Activated CD8-positive, alpha-beta T cell treated with anti-CD3 and anti-CD28 coated beads for 36 hours (primary cell): Measurements from ENCODE around the gene NUDC. TPM values are rescaled to one million over a fixed set of nuclear protein-coding genes. Genes with fewer than 3 reads are reported as not detected.

Source experiments
- ATAC-seq: fragments of 200-7000 bp; cut with Tn5 transposase; one replicate; pipeline ENCODE4 v1.10.0; 2021; ENCODE audit warnings: mild to moderate bottlenecking, moderate library complexity
- CTCF ChIA-PET: fragments of 350-600 bp; sonication (Branson Sonifier 250); formaldehyde crosslinking; loops from one replicate; lab custom pipeline; 2021; ENCODE audit warnings: antibody characterized with exemption; lab: Charles Lee
- POLR2A ChIA-PET: fragments of 350-600 bp; sonication (Branson Sonifier 250); formaldehyde crosslinking; loops from one replicate; lab custom pipeline; 2021; ENCODE audit warnings: antibody characterized with exemption; lab: Charles Lee
- DNase-seq: peaks from one replicate; pipeline ENCODE4 v3.0.0-alpha.2; 2020
- H3K27ac Mint-ChIP-seq: one replicate; pipeline ENCODE4 v1.8.0; 2021; ENCODE audit warnings: mild to moderate bottlenecking, mixed read lengths
- H3K27me3 Mint-ChIP-seq: one replicate; pipeline ENCODE4 v1.8.0; 2021; ENCODE audit warnings: mixed read lengths
- H3K36me3 Mint-ChIP-seq: one replicate; pipeline ENCODE4 v1.8.0; 2021; ENCODE audit warnings: low read depth, mixed read lengths
- H3K4me1 Mint-ChIP-seq: one replicate; pipeline ENCODE4 v1.8.0; 2021; ENCODE audit warnings: low read depth, mixed read lengths
- H3K4me3 Mint-ChIP-seq: one replicate; pipeline ENCODE4 v1.8.0; 2021; ENCODE audit warnings: mild to moderate bottlenecking, moderate library complexity, mixed read lengths
- H3K9me3 Mint-ChIP-seq: one replicate; pipeline ENCODE4 v1.8.0; 2021; ENCODE audit warnings: mixed read lengths
- CTCF ChIP-seq: fragments of 200-600 bp; IDR thresholded peaks from one replicate; pipeline ENCODE4 v1.8.0; 2022; ENCODE audit warnings: antibody characterized with exemption, mild to moderate bottlenecking
- intact Hi-C: fragments of 100-400 bp; cut with micrococcal nuclease; formaldehyde crosslinking; loops from one replicate; pipeline ENCODE4 v1.10.0; 2022
- total RNA-seq, 2 experiments: library from RNA; stranded (reverse); gene quantifications; one replicate each; pipeline ENCODE4 v1.2.3, GENCODE V29; 2021

Gene NUDC
- total RNA-seq, 2 experiments from 2014 or later: 97.0 to 103 TPM

- intact Hi-C loops: no loop called here
- ChIA-PET POLR2A (interaction anchor here (1.2 kb wide), 1 partner anchor 25 kb away, joined by 3 read pairs; the partner anchor contains the start of gene GPN2), CTCF (no interaction called here)
- H3K4me1 Mint-ChIP-seq: peaks cover 3% of the 10 kb centered on the region
- ATAC-seq (no peak), DNase-seq (no peak)
- H3K36me3 Mint-ChIP-seq: no peaks in the 10 kb centered on the region
- H3K9me3 Mint-ChIP-seq: no peaks in the 10 kb centered on the region
- TF ChIP-seq CTCF: no peak
- no peak overlapping the region for H3K27ac Mint-ChIP-seq
- H3K4me3 Mint-ChIP-seq: no peak overlapping the region
- no peaks in the 10 kb centered on the region for H3K27me3 Mint-ChIP-seq
These were observed 6.2 kb upstream of the NUDC start for GRCh38 chr1:26915204-26915842.

GRCh38 chr1:26921126-26921539, 410 bp upstream of the NUDC start:
- ChIA-PET POLR2A (interaction anchor here (1.2 to 3.3 kb wide), 4 partner anchors 8 to 56 kb away, joined by 4 to 31 read pairs (median 8); partner anchors contain the start of genes GPATCH3 and GPN2), CTCF (interaction anchor here (0.6 to 1.3 kb wide), 7 partner anchors 31 to 125 kb away, joined by 3 to 6 read pairs (median 3); partner anchors contain the start of gene GPN2)
- Mint-ChIP-seq H3K36me3 (peaks cover 26% of the 10 kb centered on the region), H3K27me3 (no peaks in the 10 kb centered on the region), H3K4me3 (peak overlapping the region; percentile 93), H3K4me1 (peaks cover 37% of the 10 kb centered on the region), H3K9me3 (no peaks in the 10 kb centered on the region), H3K27ac (peak overlapping the region; percentile 98)
- ATAC-seq (peak; percentile 68), DNase-seq (no peak)
- no peak for TF ChIP-seq CTCF
- intact Hi-C loops: no loop called here

GRCh38 chr1:26922431-26922729, 837 bp downstream of the NUDC start:
- ChIA-PET POLR2A (interaction anchor here (1.0 to 3.3 kb wide), 4 partner anchors 14 to 168 kb away, joined by 3 to 31 read pairs (median 4); partner anchors contain the start of gene GPATCH3), CTCF (interaction anchor here (1.2 kb wide), 1 partner anchor 124 kb away, joined by 6 read pairs; no protein-coding TSS in a partner anchor)
- peak overlapping the region; percentile 93 for H3K4me3 Mint-ChIP-seq
- no peaks in the 10 kb centered on the region for H3K27me3 Mint-ChIP-seq
- intact Hi-C loops: no loop called here
- no peak for TF ChIP-seq CTCF
- no peaks in the 10 kb centered on the region for H3K9me3 Mint-ChIP-seq
- no peak for DNase-seq
- ATAC-seq: no peak
- H3K36me3 Mint-ChIP-seq: peaks cover 33% of the 10 kb centered on the region
- H3K4me1 Mint-ChIP-seq: peaks cover 42% of the 10 kb centered on the region
- peak overlapping the region; percentile 98 for H3K27ac Mint-ChIP-seq

GRCh38 chr1:26922901-26923300, 1.4 kb downstream of the NUDC start:
- H3K36me3 Mint-ChIP-seq: peaks cover 38% of the 10 kb centered on the region
- ATAC-seq (no peak), DNase-seq (no peak)
- POLR2A ChIA-PET: interaction anchor here (1.2 to 3.3 kb wide), 2 partner anchors 14 to 24 kb away, joined by 5 to 31 read pairs; partner anchors contain the start of gene GPATCH3
- H3K4me1 Mint-ChIP-seq: peaks cover 42% of the 10 kb centered on the region
- H3K4me3 Mint-ChIP-seq: peak overlapping the region; percentile 93
- intact Hi-C loops: no loop called here
- no peak for TF ChIP-seq CTCF
- H3K27ac Mint-ChIP-seq: peak overlapping the region; percentile 98
- CTCF ChIA-PET: no interaction called here
- H3K9me3 Mint-ChIP-seq: no peaks in the 10 kb centered on the region
- no peaks in the 10 kb centered on the region for H3K27me3 Mint-ChIP-seq

GRCh38 chr1:26923711-26924110, 2.2 kb downstream of the NUDC start:
- TF ChIP-seq CTCF: no peak
- Mint-ChIP-seq H3K9me3 (no peaks in the 10 kb centered on the region), H3K27ac (peak overlapping the region; percentile 98), H3K27me3 (no peaks in the 10 kb centered on the region), H3K4me1 (peaks cover 44% of the 10 kb centered on the region), H3K4me3 (peak overlapping the region; percentile 93), H3K36me3 (peaks cover 46% of the 10 kb centered on the region)
- ChIA-PET POLR2A (interaction anchor here (1.3 kb wide), 1 partner anchor 28 kb away, joined by 3 read pairs; no protein-coding TSS in a partner anchor), CTCF (interaction anchor here (1.2 kb wide), 1 partner anchor 73 kb away, joined by 3 read pairs; no protein-coding TSS in a partner anchor)
- no peak for ATAC-seq
- peak; percentile 18 for DNase-seq
- intact Hi-C loops: no loop called here
